NCI-H1694 treated with DMSO at 0.1 percent for 48 hours (cell line): ENCODE measurements around the gene CD200R1L.
"Not testable (repeated sequence)": the region's sequence is repeated elsewhere in the genome, so short reads cannot be mapped to it uniquely, and the experiment has no call there.

Experiments used
- DNase-seq: peaks from one replicate; lab custom pipeline; 2025; lab: John Stamatoyannopoulos, UW

CD200R1L gene, protein sequence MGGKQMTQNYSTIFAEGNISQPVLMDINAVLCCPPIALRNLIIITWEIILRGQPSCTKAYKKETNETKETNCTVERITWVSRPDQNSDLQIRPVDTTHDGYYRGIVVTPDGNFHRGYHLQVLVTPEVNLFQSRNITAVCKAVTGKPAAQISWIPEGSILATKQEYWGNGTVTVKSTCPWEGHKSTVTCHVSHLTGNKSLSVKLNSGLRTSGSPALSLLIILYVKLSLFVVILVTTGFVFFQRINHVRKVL

DNA sequence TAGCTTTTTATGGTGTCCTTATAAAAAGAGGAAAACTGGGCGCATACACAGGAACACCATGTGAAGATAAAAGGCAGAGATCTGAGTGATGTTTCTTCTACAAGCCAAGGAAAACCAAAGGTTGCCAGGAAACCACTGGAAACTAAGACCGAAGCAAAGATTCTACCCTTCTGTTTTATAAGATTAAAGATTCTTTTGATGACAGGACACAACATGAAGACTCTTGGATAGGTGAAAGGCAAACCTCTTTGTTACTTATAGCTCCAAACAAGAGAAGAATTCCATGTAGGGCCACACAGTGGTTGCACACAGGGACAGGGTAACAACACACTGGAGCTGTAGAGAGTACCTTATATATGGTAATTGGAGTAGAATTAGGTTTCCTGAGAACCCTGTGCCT lies at the start of gene CD200R1L:
Gene CD200R1L, minus strand, starts transcription at position 101 of the 400 bp plus-strand sequence. CDS start 17,497 bp downstream, outside the sequence.
- no peak for DNase-seq

DNA sequence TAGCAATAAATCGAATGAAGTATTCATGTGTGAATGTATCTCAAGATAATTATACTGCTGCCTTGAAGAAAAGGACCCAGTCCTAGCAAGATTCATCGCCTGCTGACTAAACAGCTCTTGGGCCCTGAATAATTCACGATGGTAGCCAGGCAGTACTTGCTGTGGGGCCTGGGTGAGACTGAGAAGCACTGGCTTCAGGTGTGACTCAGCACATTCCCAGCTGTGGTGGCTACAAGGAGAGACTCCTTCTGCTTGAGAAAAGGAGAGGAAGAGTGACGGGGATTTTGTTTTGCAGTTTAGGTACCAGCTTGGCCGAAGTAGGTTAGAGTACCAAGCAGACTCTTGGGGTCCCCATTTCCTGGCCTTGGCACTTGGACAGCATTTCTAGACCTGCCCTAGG lies 47.6 kb upstream of the CD200R1L start:
- no peak for DNase-seq

DNA sequence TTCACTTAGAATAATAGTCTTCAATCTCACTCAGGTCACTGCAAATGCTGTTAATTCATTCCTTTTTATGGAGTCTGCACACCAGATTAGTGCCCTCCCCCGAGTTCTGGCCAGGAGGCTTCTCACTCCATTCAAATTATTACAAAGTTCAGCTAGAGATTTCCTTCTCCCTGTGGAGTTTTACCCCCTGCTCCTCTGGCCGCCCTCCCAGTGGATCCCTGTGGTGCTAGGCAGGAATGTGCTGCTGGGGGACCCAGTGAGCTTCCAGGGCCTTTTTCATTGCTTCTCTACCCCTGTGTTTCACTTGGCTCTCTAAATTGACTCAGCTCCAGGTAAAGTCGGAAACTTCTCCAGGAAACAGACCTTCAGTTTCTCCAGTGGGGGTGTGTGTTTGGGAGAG lies 42.7 kb upstream of the CD200R1L start:
- no peak for DNase-seq

DNA sequence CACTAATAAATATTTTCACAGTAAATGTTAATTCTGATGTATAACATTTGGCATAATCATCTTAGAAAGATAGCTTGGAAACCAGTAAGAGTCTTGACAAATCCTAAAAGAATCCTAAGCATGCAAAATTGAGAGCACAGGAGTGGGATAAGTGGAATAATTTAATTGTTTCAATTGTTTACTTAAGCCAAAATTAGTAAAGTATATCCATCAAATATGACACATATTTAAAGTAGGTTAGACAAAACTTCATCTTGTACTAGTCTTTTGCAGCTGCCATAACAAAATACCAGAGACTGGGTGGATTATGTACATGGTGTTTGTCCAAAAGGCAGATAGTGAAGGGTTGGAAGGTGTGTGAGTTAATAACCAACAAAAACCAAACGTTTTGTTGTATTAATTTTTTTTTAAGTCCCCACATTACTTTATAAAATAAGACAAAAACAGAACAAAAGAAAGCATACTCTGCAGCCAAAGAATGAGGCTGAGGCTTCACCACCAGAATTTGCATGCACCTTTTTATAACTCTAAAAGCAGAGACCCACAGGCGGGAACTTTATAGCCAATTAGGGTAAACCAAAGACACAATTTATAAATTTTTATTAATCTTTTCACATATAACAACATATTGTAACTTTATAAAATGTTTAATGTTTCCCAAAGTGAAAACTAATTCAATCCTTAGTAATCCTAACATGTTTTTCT lies 41.9 kb upstream of the CD200R1L start:
- DNase-seq = no peak

DNA sequence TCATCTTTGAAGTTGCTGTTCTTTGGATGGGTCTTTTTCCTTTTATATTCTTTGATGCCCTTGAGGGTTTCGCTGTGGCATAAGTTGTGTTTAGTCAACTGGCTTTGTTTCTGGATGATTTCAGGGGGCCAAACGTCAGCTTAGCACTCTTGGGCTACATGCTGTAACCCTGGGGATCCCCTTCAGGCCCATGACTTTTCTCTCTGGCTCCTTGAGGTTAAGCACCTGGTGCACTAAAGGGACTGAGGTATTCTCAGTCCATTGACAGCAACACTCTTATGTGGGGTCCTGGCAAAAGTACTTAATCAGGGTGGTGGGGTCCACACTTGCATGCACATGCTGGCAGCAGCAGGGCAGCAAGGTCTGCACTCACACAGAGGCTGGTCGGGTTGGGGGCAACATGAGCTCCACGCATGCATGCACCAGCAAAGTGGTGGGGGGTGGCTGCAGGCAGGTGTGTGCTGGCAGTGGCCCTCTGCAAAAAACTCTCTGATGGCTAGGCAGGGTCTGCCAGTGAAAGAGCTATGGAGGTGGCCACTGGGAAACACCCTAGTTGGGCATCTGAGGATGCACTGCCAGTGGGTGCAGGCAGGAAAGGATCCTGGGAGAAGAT lies 38.1 kb upstream of the CD200R1L start:
- DNase-seq = no peak

DNA sequence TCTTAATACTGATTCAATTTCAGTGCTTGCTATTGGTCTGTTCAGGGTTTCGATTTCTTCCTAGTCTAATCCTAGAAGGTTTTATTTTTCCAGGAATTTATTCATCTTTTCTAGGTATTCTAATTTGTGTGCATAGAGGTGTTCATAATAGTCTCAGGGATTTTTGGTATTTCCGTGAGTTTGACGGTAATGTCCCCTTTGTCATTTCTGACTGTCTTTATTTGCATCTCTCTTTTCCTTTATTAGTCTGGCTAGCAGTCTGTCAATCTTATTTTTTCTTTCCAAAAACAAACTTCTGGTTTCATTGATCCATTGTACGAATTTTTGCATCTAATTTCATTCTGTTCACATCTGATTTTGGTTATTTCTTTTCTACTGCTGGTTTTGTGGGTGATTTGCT lies 35.2 kb upstream of the CD200R1L start:
- no peak for DNase-seq

DNA sequence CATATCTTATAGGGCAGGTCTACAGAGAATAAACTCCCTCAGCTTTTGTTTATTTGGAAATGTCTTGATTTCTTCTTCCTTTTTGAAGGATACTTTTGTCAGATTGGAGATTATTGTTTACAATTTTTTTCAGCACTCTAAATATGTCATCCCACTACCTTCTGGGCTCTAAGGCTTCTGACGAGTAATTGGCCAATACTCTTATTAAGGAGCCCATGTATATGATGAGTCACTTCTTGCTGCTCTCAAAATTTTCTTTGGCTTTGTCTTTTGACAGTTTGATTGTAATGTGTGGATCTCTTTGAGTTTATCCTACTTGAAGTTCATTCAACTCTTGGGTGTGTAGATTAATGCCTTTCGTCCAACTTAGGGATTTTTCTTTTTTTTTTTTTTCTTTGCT lies 28.9 kb upstream of the CD200R1L start:
- no peak for DNase-seq

DNA sequence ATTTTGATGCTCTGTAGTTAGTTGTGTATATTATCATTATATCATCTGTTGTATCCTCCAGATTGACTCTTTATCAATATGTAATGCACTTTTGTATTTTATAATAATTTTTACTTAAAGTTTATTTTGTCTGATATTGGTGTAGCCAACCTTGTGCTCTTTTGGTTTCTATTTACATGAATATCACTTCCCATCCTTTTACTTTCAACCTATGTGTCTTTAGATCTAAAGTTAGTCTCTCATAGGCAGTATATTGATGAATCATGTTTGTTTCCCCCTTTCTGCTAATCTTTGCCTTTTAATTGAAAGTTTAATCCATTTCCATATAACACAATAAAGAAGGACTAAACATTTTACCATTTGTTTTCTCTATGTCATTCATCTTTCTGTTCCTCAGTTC lies 28.1 kb upstream of the CD200R1L start:
- DNase-seq = no peak

DNA sequence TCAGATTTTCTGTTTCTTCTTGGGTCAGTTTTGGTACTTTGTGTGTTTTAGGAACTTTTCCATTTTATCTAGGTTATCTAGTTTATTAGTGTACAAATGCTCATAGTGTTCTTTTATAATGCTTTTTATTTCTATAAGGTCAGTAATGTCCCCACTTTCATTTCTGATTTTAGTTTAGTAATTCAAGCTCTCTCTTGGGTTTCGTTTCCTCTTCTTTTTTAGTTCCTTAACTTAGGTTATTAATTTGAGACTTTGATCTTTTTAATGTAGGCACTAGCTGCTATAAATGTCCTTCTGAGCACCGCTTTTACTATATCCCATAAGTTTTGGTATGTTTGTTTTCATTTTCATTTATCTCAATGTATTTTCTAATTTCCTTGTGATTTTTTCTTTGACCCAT lies 27.0 kb upstream of the CD200R1L start:
- no peak for DNase-seq

DNA sequence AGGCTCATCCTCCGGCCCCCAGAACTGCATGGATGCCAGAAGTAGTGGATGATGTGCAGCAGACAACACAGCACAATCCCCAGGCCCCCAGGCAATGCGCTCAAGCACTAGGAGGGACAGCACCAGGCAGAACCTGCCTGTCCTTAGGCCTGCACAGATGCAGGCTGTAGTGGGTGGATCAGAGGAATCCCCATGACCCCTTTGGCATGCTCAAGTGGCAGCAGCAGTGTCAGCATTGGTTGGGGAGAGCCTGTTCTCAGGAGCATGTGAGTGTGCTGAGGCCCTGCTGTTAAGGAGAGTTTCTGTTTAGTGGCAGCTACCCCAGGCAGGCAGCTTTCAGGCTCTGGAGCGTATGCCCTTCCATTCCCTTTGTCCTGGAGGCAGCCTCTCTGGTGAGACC lies 25.1 kb upstream of the CD200R1L start:
- no peak for DNase-seq

DNA sequence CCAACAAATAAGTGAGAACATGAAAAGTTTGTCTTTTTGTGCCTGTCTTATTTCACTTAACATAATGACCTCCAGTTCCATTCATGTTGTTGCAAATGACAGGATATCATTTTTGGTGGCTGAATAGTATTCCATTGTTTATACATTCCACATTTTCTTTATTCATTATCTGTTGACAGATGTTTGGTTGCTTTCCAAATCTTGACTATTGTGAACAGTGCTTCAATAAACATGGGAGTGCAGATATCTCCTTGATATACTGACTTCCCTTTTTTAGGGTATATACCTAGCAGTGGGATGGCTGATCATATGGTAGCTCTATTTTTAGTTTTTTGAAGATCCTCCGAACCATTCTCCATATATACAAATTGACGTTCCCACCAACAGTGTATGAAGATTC lies 19.1 kb upstream of the CD200R1L start:
- DNase-seq = no peak

DNA sequence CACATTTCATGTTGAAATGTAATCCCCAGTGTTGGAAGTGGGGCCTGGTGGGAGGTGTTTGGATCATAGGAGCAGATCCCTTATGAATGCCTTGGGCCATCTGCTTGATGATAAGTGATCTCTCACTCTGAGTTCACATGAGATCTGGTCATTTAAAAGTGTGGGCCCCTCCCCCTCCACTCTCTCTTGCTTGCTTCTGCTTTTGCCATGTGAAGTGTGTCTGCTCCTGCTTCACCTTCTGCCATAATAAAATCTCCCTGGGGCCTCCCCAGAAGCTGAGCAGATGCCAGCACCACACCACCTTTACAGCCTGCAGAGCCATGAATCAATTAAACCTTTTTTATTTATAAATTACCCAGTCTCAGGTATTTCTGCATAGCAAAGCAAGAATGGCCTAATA lies 14.2 kb upstream of the CD200R1L start:
- DNase-seq = no peak

DNA sequence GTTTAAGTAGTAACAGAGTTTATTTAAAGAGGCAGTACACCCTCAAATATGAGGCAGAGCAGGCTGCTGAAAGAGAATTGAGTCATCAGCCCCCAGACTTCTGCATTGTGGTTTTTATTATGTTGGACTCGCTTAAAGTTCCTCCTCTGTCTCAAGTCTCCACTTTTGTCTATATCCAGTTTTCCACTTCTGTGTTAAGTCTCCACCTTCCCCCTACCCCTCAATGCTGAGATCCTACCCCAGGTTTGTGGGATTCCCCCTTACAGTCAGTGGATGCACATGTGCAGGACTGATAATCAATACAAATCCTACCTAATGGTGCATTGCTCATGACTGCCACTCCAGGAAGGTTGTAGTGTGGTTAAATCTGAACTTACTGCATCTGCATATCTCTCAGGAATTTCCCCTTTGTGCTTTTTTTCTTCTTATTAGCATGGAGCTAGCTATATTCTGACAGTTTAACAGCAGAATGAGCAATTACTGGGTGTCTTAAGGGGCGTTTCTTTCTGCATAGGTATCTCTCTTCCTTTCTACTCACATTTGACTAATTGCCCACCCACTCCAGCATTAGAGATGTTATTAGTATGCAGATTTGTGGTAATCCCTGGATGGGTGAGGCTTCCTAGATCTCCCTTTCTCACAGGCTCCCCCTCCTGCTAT lies 11.9 kb upstream of the CD200R1L start:
- DNase-seq = no peak

DNA sequence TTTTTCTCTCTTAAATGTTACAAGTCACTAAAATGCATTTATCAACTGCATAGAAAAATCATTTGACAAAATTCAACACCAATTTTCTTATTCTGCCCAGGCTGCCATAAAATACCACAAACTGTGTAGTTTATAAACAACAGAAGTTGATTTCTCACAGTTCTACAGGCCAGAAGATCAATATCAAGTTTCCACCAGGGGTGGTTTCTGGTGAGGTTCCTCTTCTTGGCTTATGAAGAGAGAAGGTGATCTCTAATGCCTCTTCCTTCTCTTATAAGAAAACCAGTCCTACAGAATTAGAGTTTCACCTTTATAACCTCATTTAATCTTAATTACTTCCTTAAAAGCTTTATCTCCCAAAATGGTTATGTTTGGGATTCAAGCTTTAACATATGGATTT lies 10.9 kb upstream of the CD200R1L start:
- DNase-seq = no peak

DNA sequence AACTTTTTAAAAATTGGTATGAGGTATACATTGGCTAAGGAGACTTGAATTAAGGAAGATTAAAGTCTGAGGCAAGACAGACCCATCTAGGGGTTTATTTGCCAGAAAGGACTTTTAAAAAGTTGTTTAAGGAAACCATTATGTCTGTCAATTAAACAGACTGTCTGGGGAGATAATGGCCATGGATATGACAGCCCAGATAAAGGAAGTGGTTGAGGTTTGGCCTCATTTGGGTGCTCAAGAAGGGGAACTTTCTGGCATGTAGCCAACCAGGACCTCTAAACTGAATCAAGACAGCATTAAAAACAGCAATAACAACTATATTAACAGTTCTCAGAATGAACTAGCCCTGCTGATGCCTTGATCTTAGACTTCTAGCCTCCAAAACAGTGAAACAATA lies 9.9 kb upstream of the CD200R1L start:
- DNase-seq = no peak

DNA sequence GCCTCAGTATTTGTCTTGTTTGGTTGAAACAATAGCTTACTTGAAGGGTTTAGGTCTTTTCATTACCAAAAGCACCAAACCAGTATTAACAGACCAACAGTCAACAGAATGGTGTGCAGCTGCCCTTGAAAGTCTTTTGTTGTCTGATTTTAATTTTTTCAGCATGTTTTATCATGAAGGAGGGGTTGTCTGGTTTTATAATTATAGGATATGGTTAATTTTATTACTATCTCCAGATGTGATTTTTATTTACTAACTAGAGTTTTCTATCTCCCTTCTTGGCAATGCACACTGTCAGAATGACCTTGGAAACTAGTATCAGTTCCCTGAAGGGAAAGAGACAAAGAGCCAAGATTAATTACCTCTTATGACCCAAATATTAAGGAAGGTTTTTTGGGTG lies 9.2 kb upstream of the CD200R1L start:
- no peak for DNase-seq

DNA sequence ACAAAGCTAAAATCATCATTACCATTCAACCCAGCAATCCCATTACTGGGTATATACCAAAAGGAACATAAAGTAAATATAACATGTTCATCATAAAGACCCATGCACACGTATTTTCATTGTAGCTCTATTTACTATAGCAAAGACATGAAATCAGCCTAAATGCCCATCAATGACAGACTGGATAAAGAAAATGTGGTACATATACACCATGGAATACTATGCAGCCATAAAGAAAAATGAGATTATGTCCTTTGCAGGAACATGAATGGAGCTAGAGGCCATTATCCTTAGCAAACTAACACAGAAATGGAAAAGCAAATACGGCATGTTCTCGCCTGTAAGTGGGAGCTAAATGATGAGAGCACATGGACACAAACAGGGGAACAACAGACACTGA lies 8.4 kb upstream of the CD200R1L start:
- not testable (repeated sequence) for DNase-seq

DNA sequence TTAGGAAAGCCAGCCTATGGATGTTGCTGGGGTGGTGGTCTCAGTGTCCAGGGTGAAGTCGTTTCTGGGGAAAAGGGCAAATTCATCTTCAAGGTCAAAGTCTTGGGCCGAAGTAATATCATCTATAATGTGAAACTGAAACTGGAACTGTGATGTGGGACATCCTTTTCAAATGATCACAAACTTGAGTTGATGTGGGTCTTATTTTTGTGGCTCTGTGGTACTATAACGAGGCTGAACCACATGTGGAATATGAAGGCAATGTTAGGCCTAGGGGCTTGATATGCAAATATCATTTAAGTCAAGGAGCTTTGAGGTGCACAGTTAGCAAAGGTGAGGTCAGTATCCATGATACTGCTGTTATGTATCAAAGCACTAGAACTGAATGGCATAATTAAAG lies 1.5 kb upstream of the CD200R1L start:
- DNase-seq = no peak

DNA sequence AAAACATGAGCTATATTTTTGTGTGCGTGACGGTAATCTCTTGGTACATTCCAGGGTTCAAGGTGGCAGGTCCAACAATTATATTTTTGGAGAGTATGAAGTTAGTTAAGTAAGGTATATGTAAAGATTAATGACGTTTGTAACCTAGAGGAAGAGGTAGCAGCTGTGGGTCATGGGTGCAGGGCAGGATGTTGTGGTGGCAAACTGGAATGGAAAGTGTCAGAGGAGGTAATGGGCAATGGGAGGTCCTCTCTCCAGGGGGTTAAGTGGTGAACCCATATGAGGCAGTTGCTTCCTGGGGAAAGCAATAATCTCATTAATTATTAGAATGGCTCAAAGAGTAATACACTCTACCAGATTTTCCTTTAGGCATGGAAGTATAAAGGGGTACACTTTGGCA lies 1.0 kb upstream of the CD200R1L start:
- DNase-seq = no peak

DNA sequence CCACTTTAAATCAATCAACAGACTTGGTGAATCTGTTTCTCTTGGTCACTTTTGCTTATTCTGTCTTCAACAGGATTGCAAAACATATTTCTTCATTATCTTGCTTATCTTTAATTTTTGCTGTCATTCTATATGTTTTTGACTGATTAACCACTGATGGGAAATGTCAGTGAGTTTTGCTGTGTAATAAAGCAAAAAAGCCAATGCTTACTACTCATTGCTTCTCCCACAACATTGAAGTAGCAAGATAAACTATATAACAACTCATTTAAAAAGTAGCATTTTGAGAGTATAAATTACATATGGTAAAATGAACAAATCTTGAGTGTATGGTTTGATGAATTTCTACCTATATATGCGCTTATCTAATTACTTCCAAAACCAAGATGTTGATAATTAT lies 892 bp downstream of the CD200R1L start:
- DNase-seq = no peak

DNA sequence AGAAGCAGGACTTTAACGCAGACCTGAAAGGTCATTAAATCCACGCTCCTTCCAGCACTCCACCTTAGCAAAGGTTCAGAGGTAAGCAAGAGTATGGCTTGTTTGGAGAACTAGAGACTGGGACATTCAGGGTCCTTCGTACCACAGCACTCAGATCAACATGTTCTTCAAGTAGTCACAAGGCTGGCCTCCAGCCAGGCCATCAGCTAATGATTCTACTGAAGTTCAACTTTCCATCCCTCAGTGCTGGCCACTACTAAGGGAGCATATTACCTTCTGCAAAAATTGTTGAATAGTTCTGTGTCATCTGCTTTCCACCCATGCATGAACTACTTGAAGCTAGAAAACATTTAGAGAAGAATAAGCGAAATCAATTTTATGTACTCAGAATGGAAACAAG lies 17.6 kb downstream of the CD200R1L start:
- DNase-seq = no peak

DNA sequence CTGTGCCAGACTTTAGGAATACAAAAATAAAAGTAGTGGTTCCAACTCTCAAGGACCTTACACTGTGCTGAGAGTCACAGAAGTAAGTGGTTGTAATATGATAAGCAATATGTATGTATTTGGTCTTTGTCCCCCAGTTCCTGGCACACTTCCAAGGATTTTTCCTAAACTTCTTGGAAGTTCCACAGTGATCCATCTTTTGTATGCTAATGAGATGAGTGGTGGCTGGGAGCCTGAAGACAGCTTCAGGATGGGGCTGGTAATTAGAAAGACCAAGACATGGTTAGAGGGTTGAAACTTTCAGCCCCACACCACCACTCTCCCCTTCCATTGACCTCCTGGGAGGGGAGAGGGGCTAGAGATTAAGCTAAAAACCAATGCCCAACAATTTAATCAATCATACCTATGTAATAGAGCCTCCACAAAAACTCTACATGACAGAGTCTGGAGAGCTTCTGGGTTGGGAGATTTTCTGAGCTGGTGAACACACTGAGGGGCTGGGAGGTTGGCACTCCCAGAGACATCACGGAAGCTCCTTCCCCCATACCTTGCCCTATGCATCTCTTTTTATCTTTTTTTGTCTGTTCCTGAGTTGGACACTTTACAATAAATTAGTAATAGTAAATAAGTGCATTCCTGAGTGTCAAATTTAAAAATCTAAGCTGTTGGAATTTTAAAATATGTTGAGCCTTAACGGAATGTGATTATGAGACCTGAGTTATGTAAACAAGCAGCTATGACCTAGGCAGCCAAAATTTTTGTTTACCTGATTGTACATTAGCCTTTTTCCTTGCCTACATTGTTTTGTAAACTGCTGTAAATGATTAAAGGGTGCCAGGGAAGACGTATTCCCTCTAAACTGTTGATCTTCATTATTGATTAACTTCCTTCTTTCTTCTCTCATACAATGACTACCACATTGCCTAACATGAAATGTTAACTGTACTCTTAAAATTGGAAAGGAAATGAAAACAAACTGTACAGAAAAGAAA lies 24.3 kb downstream of the CD200R1L start:
- DNase-seq = no peak
